Nephron (organoid): ENCODE measurements around the gene FTCD.
A peak's percentile ranks its signal among the peaks of the same experiment; 100 is the strongest.
"Not testable (repeated sequence)": the region's sequence is repeated elsewhere in the genome, so short reads cannot be mapped to it uniquely, and the experiment has no call there.

Experiments used
- H3K27ac Mint-ChIP-seq, 3 experiments: 2 replicates each; pipeline ENCODE4 v1.8.0; 2020; ENCODE audit warnings: mixed read lengths in 3 of 3, mild to moderate bottlenecking in 2 of 3, moderate library complexity in 1 of 3
- H3K27me3 Mint-ChIP-seq: 2 replicates; pipeline ENCODE4 v1.8.0; 2021; ENCODE audit warnings: low read depth, mild to moderate bottlenecking, moderate library complexity, mixed read lengths
- H3K36me3 Mint-ChIP-seq: 2 replicates; pipeline ENCODE4 v1.8.0; 2020; ENCODE audit warnings: low read depth, mixed read lengths
- H3K4me1 Mint-ChIP-seq: 2 replicates; pipeline ENCODE4 v1.8.0; 2020; ENCODE audit warnings: mixed read lengths
- H3K4me3 Mint-ChIP-seq, 3 experiments: 2 replicates each; pipeline ENCODE4 v1.8.0; 2020; ENCODE audit warnings: mild to moderate bottlenecking in 3 of 3, mixed read lengths in 3 of 3, moderate library complexity in 2 of 3
- H3K9me3 Mint-ChIP-seq: 2 replicates; pipeline ENCODE4 v1.8.0; 2020; ENCODE audit warnings: mixed read lengths
- CTCF ChIP-seq, 3 experiments: fragments of 200-600 bp; sonication (generic); IDR thresholded peaks; one replicate each; pipeline ENCODE4 v1.5.0; 2021; ENCODE audit warnings: antibody characterized with exemption in 3 of 3; ENCODE audit not compliant: unreplicated experiment in 3 of 3

The FTCD gene

GRCh38 chr21:46155514-46156377, at the start of gene FTCD:
Gene FTCD (minus strand): TSS chr21:46155579. CDS start chr21:46155523, 56 bp downstream.
- no peaks in the 10 kb centered on the region for H3K27me3 Mint-ChIP-seq
- peak within 1 kb of the TSS in 2 of 3 experiments; percentile 44 to 64 for H3K4me3 Mint-ChIP-seq
- H3K36me3 Mint-ChIP-seq, result no peaks in the 10 kb centered on the region
- peak within 1 kb of the TSS in 2 of 3 experiments; percentile 8 to 87 for H3K27ac Mint-ChIP-seq
- TF ChIP-seq CTCF (IDR thresholded peaks at IDR 0.05; ENCODE audit: unreplicated experiment in 3 of 3), result no peak
- H3K9me3 Mint-ChIP-seq, result no peaks in the 10 kb centered on the region
- peaks cover 9% of the 10 kb centered on the region for H3K4me1 Mint-ChIP-seq

GRCh38 chr21:46205166-46205565, 49.8 kb upstream of the FTCD start:
- no peaks in the 10 kb centered on the region for H3K9me3 Mint-ChIP-seq
- no peak overlapping the region for H3K27ac Mint-ChIP-seq
- H3K27me3 Mint-ChIP-seq, result no peaks in the 10 kb centered on the region
- H3K36me3 Mint-ChIP-seq, result peaks cover 49% of the 10 kb centered on the region
- no peaks in the 10 kb centered on the region for H3K4me1 Mint-ChIP-seq
- H3K4me3 Mint-ChIP-seq, result no peak overlapping the region
- TF ChIP-seq CTCF (IDR thresholded peaks at IDR 0.05; ENCODE audit: unreplicated experiment in 3 of 3), result no peak

GRCh38 chr21:46203203-46203600, 47.8 kb upstream of the FTCD start:
- Mint-ChIP-seq H3K4me1 (no peaks in the 10 kb centered on the region), H3K36me3 (peaks cover 65% of the 10 kb centered on the region)

GRCh38 chr21:46202592-46203202, 47.3 kb upstream of the FTCD start:
- Mint-ChIP-seq H3K4me3 (no peak overlapping the region), H3K36me3 (peaks cover 66% of the 10 kb centered on the region), H3K9me3 (no peaks in the 10 kb centered on the region), H3K27me3 (no peaks in the 10 kb centered on the region), H3K4me1 (no peaks in the 10 kb centered on the region), H3K27ac (no peak overlapping the region)
- TF ChIP-seq CTCF (IDR thresholded peaks at IDR 0.05; ENCODE audit: unreplicated experiment in 3 of 3), result no peak

More at GRCh38 chr21:46203203-46203600, 47.8 kb upstream of the FTCD start:
- TF ChIP-seq CTCF (IDR thresholded peaks at IDR 0.05; ENCODE audit: unreplicated experiment in 3 of 3), result no peak
- Mint-ChIP-seq H3K4me3 (no peak overlapping the region), H3K27ac (no peak overlapping the region), H3K27me3 (no peaks in the 10 kb centered on the region), H3K9me3 (no peaks in the 10 kb centered on the region)

- not testable (repeated sequence) for H3K4me1 Mint-ChIP-seq, H3K27ac Mint-ChIP-seq, H3K9me3 Mint-ChIP-seq, H3K4me3 Mint-ChIP-seq, H3K27me3 Mint-ChIP-seq
- peaks cover 79% of the 10 kb centered on the region for H3K36me3 Mint-ChIP-seq
These were observed 45.8 kb upstream of the FTCD start for GRCh38 chr21:46200877-46201803.
